ENCODE data around the gene CKMT2. TPM values are rescaled to one million over a fixed set of nuclear protein-coding genes. Genes with fewer than 3 reads are reported as not detected.
A peak's percentile ranks its signal among the peaks of the same experiment; 100 is the strongest.

Gene CKMT2
- total and polyA plus RNA-seq, 9 donors = 6.2 to 28.3 (median 12.6) TPM

DNA sequence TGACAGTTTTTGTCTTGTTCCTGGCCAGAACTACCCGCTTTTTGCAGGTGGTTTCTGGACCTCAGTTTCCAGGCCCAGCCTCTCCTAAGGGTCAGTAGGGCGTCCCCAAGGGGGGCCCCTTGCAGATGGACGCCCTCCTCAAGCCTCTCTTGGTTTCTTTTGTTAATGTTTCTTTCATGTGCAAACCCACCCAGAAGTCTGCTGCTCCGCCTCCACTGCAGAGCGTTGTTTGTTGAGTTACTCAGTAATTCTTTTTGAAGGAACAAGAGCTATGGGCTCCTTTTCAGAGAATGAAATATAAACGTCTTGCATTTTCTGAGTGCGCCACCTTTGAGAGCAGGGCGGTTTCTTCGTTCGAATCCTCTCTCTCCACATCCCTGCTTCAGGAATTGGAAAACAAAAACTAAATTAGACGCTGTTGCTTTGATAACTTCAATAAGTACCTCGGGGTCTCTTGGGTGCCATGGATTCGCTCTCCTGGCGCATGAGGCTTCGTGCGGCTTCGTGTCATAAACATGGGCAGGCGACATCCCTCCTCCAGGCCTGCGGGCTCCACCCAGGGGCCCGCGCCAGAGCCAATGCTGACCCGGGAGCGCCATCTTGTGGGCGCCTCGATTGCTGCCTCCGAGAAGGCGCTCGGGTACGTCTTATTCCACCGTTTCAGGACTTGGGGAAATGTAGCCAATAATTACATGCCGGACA is 38.3 kb upstream of the CKMT2 start:
- no peaks in the 10 kb centered on the region for H3K36me3 ChIP-seq
- no peaks in the 10 kb centered on the region for H3K27me3 ChIP-seq
- H3K4me1 ChIP-seq (ENCODE audit: insufficient read depth) = no peaks in the 10 kb centered on the region
- WGBS, 3 donors = 19 to 22% (median 20%) methylated on average over 31 of the region's 31 CpGs
- intact Hi-C loops (cut with DNase I) = loop anchor here in 1 of 4 donors (5.0 kb wide), 1 partner anchor 507 kb away; no protein-coding TSS in a partner anchor
- no peaks in the 10 kb centered on the region for H3K9me3 ChIP-seq
- DNase-seq = peak; percentile 77 to 90 (median 85)
- H3K4me3 ChIP-seq = no peak overlapping the region
- no peak overlapping the region for H3K27ac ChIP-seq
- TF ChIP-seq POLR2A (IDR thresholded peaks at IDR 0.05) = no peak
- TF ChIP-seq CTCF (IDR thresholded peaks at IDR 0.05) = peak; percentile 65 to 91 (median 70)

GRCh38 chr5:81195335-81195929 is 37.7 kb upstream of the CKMT2 start:
- no peaks in the 10 kb centered on the region for H3K4me1 ChIP-seq (ENCODE audit: insufficient read depth)
- no peak overlapping the region for H3K27ac ChIP-seq
- no peaks in the 10 kb centered on the region for H3K9me3 ChIP-seq
- intact Hi-C loops (cut with DNase I) = loop anchor here in 1 of 4 donors (5.0 kb wide), 1 partner anchor 508 kb away; no protein-coding TSS in a partner anchor
- H3K36me3 ChIP-seq = no peaks in the 10 kb centered on the region
- no peaks in the 10 kb centered on the region for H3K27me3 ChIP-seq
- no peak for DNase-seq
- no peak for TF ChIP-seq EP300 (IDR thresholded peaks at IDR 0.05)
- no peak for TF ChIP-seq CTCF (IDR thresholded peaks at IDR 0.05)
- TF ChIP-seq POLR2A (IDR thresholded peaks at IDR 0.05) = no peak
- 71 to 78% (median 76%) methylated on average over 5 of the region's 5 CpGs for WGBS, 3 donors
- no peak overlapping the region for H3K4me3 ChIP-seq

DNA sequence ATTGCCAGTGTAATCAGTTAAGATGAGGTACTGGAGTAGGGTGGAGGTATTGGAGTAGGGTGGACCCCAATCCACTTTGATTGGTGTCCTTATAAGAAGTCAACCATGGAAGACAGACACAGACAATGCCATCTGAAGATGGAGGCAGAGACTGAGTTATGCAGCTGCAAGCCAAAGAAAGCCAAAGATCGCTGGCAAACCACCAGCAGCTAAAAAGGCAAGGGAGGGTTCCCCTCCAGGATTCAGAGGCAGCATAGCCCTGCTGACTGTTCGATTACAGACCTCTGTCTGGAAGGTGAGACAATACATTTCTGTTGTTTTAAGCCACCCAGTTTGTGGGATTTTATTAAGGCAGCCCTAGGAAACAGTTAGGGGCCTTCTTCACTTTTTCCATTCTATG is 30.5 kb upstream of the CKMT2 start:
- WGBS, 3 donors = 18 to 27% (median 20%) methylated on average over 2 of the region's 2 CpGs
- Histone ChIP-seq H3K4me1 (ENCODE audit: insufficient read depth) (no peaks in the 10 kb centered on the region), H3K27me3 (no peaks in the 10 kb centered on the region), H3K9me3 (no peaks in the 10 kb centered on the region), H3K36me3 (no peaks in the 10 kb centered on the region), H3K27ac (no peak overlapping the region), H3K4me3 (no peak overlapping the region)
- peak in 3 of 5 donors; percentile 35 to 69 (median 49) for DNase-seq
- TF ChIP-seq POLR2A (IDR thresholded peaks at IDR 0.05) = no peak
- no peak for TF ChIP-seq EP300 (IDR thresholded peaks at IDR 0.05)
- TF ChIP-seq CTCF (IDR thresholded peaks at IDR 0.05) = no peak
- intact Hi-C loops (cut with DNase I) = no loop called here

DNA sequence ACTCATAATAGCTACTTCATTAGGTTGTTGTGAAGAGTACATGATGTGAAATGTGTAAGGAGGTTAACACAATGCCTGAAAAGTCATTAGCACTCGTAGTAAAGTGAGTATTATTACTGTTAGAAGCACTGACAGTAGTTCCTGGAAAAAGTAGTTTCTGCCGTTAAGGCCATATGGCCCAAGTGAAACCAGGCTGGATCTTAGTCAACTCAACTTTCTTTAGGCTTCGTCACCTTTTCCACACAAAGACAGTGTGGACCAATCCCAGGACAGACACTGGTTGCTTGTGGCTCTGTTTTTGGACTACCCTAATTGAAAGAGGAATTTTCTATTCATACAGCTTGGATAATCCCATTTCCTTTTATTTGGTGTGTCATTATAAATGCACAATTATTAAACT is 29.4 kb upstream of the CKMT2 start:
- no peaks in the 10 kb centered on the region for H3K9me3 ChIP-seq
- intact Hi-C loops (cut with DNase I) = no loop called here
- no peaks in the 10 kb centered on the region for H3K27me3 ChIP-seq
- H3K4me1 ChIP-seq (ENCODE audit: insufficient read depth) = no peaks in the 10 kb centered on the region
- TF ChIP-seq EP300 (IDR thresholded peaks at IDR 0.05) (no peak), CTCF (IDR thresholded peaks at IDR 0.05) (no peak), POLR2A (IDR thresholded peaks at IDR 0.05) (no peak)
- no peak overlapping the region for H3K27ac ChIP-seq
- no peak for DNase-seq
- 93 to 96% (median 93%) methylated on average over 3 of the region's 3 CpGs for WGBS, 3 donors
- H3K4me3 ChIP-seq = no peak overlapping the region
- H3K36me3 ChIP-seq = no peaks in the 10 kb centered on the region

Measured in ovary (tissue), 9 donors.